ENCODE results near the gene UNKL. TPM values are rescaled to one million over a fixed set of nuclear protein-coding genes. Genes with fewer than 3 reads are reported as not detected.

The UNKL gene
- total and polyA plus RNA-seq, 2 of the 8 experiments (the other 6 are each of a cell fraction or from before 2014, with no cell fraction given): 25.1 to 31.8 TPM

DNA sequence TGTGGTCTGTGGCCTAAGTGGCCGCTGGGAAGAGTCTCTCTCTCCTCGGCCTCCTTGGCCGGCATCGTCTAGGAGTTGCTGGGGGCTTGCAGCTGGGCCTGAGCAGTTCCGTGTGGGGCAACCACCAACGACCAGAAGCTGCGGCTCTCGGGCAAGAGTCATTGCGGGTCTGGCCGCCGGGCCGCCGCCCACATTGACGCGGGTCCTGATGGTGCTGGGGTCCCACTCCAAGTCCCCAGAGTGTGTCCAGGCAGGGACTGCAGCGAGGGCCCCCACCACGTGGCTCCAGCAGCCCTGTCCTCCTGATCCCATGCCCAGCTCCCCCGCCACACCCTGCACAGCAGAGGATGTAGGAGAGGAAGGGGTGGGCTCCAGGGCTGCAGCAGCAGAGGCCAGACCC lies 30.9 kb downstream of the UNKL start:
- Histone ChIP-seq H3K18ac (ENCODE audit: extremely low read depth, low read length) (no peak overlapping the region), H3K4me1 (replicated peaks in 1 of 4; ENCODE audit: control insufficient read depth in 3 of 4, insufficient read depth in 4 of 4, low read length in 3 of 4) (peaks cover 0 to 7% (median 5%) of the 10 kb centered on the region in 4 experiments; a peak in 5 of 7 replicates), H3K27ac (ENCODE audit: low read depth, low read length) (no peak overlapping the region), H2BK15ac (ENCODE audit: low read length) (no peak overlapping the region), H3K23me2 (ENCODE audit: low read depth, low read length) (peaks cover 10% of the 10 kb centered on the region), H2BK5ac (ENCODE audit: low read depth, low read length) (no peak overlapping the region), H4K91ac (replicated peaks; ENCODE audit: insufficient read length, low read length) (no peak overlapping the region), H4K8ac (ENCODE audit: extremely low read depth, insufficient read depth, low read length) (peak overlapping the region; percentile 79; the same call in 1 of the 2 replicates), H2BK20ac (ENCODE audit: low read length) (no peak overlapping the region), H3K4ac (replicated peaks; ENCODE audit: insufficient read length, low read depth, low read length) (no peak overlapping the region), H2AK5ac (ENCODE audit: low read depth, low read length) (no peak overlapping the region), H2BK12ac (ENCODE audit: low read depth, low read length) (no peak overlapping the region), H3K79me2 (ENCODE audit: control insufficient read depth in 1 of 2, insufficient read depth in 2 of 2, low read length in 2 of 2) (peaks cover 4 to 5% of the 10 kb centered on the region in 2 experiments; a peak in 2 of 4 replicates), H3K56ac (replicated peaks; ENCODE audit: insufficient read length, low read depth, low read length) (no peak overlapping the region), H3K4me3 (ENCODE audit: extremely low read depth in 1 of 4, insufficient read depth in 2 of 4, low read depth in 3 of 4, low read length in 4 of 4) (no peak overlapping the region), H3K36me3 (ENCODE audit: control insufficient read depth in 2 of 4, insufficient read depth in 4 of 4, low read length in 3 of 4) (no peaks in the 10 kb centered on the region; a peak in 2 of 8 replicates), H3K14ac (ENCODE audit: insufficient read length) (no peak overlapping the region), H3K4me2 (ENCODE audit: insufficient read depth in 1 of 2, low read depth in 2 of 2, low read length in 2 of 2) (no peak overlapping the region), H3K23ac (ENCODE audit: insufficient read length) (no peak overlapping the region), H4K5ac (ENCODE audit: insufficient read length, low read depth, low read length) (no peak overlapping the region), H4K20me1 (replicated peaks in 1 of 2; ENCODE audit: control insufficient read depth in 1 of 2, insufficient read depth in 2 of 2, low read length in 2 of 2) (peaks cover 0 to 3% of the 10 kb centered on the region in 2 experiments), H3K79me1 (ENCODE audit: low read depth, low read length) (no peaks in the 10 kb centered on the region), H3K9me3 (ENCODE audit: insufficient read depth in 2 of 2, low read depth in 1 of 2, low read length in 1 of 2) (no peaks in the 10 kb centered on the region), H3K27me3 (replicated peaks in 1 of 4; ENCODE audit: control insufficient read depth in 3 of 4, extremely low read depth in 1 of 4, insufficient read depth in 3 of 4, low read length in 3 of 4) (no peaks in the 10 kb centered on the region), H2AFZ (ENCODE audit: low read length) (no peak overlapping the region), H3K9ac (replicated peaks in 1 of 4; ENCODE audit: extremely low read depth in 1 of 4, low read depth in 3 of 4, low read length in 3 of 4) (no peak overlapping the region), H2BK120ac (replicated peaks; ENCODE audit: low read depth, low read length) (no peak overlapping the region)
- FAIRE-seq (no peak), DNase-seq (ENCODE audit: low read depth in 1 of 2, low spot score in 2 of 2) (no peak)
- POLR2A ChIA-PET (ENCODE audit: partially characterized antibody): interaction anchor here (1.3 kb wide), 1 partner anchor 18 kb away, joined by 3 read pairs; no protein-coding TSS in a partner anchor
- 97% methylated on average over 14 of the region's 18 CpGs; no CpG with 5 or more reads in 1 of the 2 experiments for WGBS, 2 experiments (ENCODE audit: extremely low coverage in 1 of 2, insufficient coverage in 1 of 2, insufficient read length in 1 of 2, insufficient replicate concordance in 2 of 2, low coverage in 1 of 2, low lambda C conversion rate in 2 of 2, missing lambda C conversion rate in 1 of 2)
- CTCF ChIA-PET (ENCODE audit: partially characterized antibody): interaction anchor here (0.6 to 1.7 kb wide), 5 partner anchors 12 to 654 kb away, joined by 3 to 7 read pairs (median 4); no protein-coding TSS in a partner anchor
- no peak for TF ChIP-seq SIX5 (IDR thresholded peaks at IDR 0.05; ENCODE audit: low read depth, low read length)
- no peak for TF ChIP-seq TEAD4 (IDR thresholded peaks at IDR 0.05; ENCODE audit: low read depth, low read length)
- no peak for TF ChIP-seq KDM4A (IDR thresholded peaks at IDR 0.05; ENCODE audit: low read depth, low read length, severe bottlenecking)
- TF ChIP-seq HDAC2 (IDR thresholded peaks at IDR 0.05; ENCODE audit: borderline replicate concordance in 1 of 2, low read depth in 2 of 2, low read length in 2 of 2): no peak
- TF ChIP-seq SIRT6 (IDR thresholded peaks at IDR 0.05; ENCODE audit: low read length): no peak
- TF ChIP-seq RFX5 (IDR thresholded peaks at IDR 0.05; ENCODE audit: borderline replicate concordance, low read depth, low read length): no peak
- no peak for TF ChIP-seq POU5F1 (IDR thresholded peaks at IDR 0.05; ENCODE audit: low read depth, low read length)
- TF ChIP-seq SUZ12 (IDR thresholded peaks at IDR 0.05; ENCODE audit: low read length): no peak
- TF ChIP-seq NRF1 (IDR thresholded peaks at IDR 0.05; ENCODE audit: low read depth, low read length): no peak
- TF ChIP-seq SRF (IDR thresholded peaks at IDR 0.05; ENCODE audit: low read depth, low read length): no peak
- TF ChIP-seq KDM5A (IDR thresholded peaks at IDR 0.05; ENCODE audit: low read length): no peak
- no peak for TF ChIP-seq SAP30 (IDR thresholded peaks at IDR 0.05; ENCODE audit: insufficient read depth, insufficient replicate concordance, low read length)
- TF ChIP-seq BRCA1 (IDR thresholded peaks at IDR 0.05; ENCODE audit: low read depth, low read length): no peak
- no peak for TF ChIP-seq YY1 (IDR thresholded peaks at IDR 0.05; ENCODE audit: low read depth, low read length)
- TF ChIP-seq BACH1 (IDR thresholded peaks at IDR 0.05; ENCODE audit: low read length): no peak
